ENCODE measurements around the gene CRTC3.
A peak's percentile ranks its signal among the peaks of the same experiment; 100 is the strongest.
"Not testable (repeated sequence)": the region's sequence is repeated elsewhere in the genome, so short reads cannot be mapped to it uniquely, and the experiment has no call there.

The CRTC3 gene

GRCh38 chr15:90524018-90524803 lies 5.5 kb upstream of the CRTC3 start:
- not testable (repeated sequence) for DNase-seq

GRCh38 chr15:90529011-90529370 lies 732 bp upstream of the CRTC3 start:
- DNase-seq: no peak

GRCh38 chr15:90530250-90531051 lies 728 bp downstream of the CRTC3 start:
- DNase-seq: peak; percentile 43 to 74 (median 51)

- DNase-seq: no peak
These were observed 1.4 kb downstream of the CRTC3 start for GRCh38 chr15:90531147-90531546.

DNA sequence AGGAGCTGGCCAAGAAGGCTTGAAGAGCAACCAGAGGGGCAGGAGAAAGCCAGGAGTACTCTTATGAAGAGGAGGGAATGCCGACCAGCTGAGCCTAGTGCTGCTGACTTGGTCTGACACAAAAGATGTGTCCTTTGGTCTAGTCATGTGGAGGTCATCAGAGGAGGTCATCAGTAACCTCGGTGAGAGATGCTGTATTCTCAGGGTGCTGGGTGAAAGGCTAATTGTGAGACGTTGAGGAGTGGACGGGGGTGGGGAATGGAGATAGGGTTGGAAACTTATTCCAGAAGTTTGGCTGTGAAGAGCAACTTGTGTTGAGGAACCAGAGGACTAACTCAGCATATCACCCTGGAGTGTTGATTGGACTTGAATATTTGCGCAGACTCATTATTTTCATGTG lies 5.5 kb downstream of the CRTC3 start:
- DNase-seq: no peak

DNA sequence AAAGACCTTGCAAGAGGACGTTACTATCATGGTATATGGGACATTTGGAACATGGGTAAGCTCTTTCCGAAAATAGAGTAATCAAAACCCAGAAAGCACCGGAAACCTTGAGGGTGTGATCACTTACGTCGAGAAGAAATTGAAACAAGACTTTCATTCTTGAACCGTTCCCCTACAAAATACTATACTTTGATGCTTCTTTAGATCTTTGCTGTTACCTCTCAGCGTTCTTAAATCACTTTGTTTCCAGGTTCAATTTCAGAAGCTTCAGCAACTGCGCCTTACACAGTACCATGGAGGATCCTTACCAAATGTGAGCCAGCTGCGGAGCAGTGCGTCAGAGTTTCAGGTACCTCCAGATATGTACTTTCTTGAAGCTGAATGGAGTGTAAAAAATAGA lies 10.1 kb downstream of the CRTC3 start:
- DNase-seq: no peak

- DNase-seq: no peak
These were observed 11.0 kb downstream of the CRTC3 start for GRCh38 chr15:90540768-90541167.

DNA sequence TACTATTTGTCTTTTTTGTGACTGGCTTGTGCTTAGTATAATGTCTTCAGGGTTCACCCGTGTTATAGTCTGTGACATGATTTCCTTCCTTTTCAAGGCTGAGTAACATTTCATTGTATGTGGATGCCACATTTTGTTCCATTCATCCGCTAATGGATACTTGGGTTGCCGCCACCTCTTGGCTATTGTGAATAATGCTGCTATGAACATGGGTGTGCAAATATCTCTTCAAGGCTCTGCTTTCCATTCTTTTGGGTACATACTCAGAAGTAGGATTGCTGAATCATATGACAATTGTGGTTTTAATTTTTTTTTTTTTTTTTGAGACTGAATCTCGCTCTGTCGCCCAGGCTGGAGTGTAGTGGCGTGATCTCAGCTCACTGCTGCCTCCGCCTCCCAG lies 15.4 kb downstream of the CRTC3 start:
- DNase-seq: peak in 2 of 3 donors; percentile 24 to 27

DNA sequence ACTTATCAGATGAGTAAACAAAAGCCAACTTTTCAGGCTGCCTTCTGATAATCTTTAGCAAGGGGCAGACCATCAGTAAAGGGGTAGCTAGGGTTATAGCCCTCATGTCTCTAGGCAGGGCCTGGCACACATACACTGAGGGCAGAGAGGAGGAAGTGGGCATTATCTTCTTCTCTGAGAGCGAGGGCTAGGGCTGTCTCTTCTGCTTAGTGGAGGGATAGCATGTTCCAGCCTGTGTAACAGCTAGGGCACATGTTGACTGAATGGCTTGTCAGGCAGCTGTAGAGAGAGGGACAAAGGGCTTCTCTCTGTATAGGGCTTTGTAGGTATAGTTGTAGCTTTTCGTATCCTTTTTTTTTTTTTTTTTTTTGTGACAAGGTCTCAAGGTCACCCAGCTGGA lies 17.8 kb downstream of the CRTC3 start:
- no peak for DNase-seq

DNA sequence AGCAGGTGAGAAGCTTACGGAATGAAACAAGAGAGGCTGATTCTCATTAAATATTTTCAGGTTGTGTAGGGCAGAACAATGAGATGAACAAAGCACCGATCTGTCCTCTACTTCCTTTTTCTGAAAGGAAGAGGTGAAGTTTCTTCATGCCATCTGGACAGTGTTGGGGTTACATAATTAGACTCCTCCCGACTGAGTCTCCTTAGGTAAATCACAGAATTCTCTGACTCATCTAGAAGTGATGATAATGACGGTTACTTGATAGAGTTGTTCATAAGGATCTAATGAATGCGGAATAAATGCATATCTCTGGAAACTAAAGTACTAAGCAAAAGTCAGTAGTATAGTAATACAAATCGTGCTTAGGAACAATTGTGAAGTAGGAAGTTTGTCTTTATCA lies 21.2 kb downstream of the CRTC3 start:
- DNase-seq: peak; percentile 42 to 70 (median 44)

GRCh38 chr15:90552162-90552928 lies 22.6 kb downstream of the CRTC3 start:
- DNase-seq: no peak

- no peak for DNase-seq
These were observed 23.1 kb downstream of the CRTC3 start for GRCh38 chr15:90552929-90553211.

DNA sequence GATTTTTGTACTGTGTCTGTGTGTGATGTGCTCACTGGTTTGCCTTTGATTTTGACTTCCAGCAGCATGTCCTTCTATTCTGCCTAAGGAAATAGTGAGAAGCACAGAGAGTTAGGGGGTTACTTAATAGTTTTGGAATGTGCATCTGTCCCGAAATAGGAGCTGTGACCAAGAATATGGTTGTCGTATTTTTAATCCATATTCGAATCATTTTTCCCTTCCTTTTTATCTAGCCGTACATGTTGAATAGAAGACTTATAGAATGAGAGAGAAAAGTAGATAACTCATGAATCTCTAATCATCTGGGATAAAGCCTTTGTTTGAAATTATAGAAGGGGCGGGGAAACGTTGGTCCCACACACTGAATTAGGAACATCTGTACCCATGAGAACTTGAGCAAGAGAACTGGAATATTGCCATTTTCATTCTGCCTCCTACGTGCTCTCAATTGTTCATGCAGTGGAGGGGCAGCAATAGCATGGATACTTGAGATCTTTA lies 23.6 kb downstream of the CRTC3 start:
- no peak for DNase-seq

- no peak for DNase-seq
These were observed 27.7 kb downstream of the CRTC3 start for GRCh38 chr15:90557186-90558084.

DNA sequence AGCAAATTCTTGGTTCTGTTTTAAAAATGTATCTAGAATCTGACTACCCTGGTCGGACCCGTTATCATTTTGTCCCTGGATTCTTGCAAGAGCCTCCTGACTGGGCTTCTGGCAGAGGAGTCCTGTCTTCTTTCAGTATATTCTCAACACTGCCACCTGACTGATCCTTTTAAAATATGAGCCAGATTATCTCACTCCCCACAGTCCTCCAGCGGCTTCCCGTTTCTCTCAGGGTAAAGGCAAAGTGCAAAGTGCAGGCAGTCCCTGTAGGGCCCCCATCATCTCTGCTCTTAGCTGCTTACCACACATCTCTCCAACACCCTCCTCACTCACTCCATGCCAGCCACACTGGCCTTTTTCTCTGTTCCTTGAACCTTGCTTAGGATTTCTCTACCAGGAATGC lies 28.4 kb downstream of the CRTC3 start:
- peak; percentile 53 to 62 (median 59) for DNase-seq

- no peak for DNase-seq
These were observed 29.4 kb downstream of the CRTC3 start for GRCh38 chr15:90559119-90559518.

DNA sequence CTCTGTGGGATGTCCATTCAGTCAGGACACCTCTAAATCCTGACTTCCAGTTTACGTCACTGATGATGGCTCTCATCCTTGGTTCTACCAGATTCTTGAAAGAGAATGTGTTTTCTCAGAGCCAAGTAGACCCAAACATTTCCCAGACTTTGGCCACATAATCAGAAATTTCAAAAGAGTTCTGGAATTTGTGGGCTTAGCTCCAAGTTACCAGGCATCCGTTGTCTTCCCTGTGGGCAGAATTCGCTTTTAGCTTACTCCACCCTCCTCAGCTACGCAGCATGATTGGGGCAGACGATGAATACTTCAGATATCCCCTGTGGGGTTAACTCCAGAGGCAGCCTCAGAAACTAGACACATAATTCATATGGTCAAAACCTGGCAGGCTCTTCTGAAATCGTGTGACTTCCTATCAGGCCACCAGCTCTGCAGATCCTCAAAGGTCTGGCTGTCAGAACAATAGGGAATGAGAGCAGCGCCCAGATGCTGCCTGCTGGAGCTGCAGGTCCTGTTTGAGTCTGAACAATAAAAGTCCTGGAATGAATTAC lies 30.6 kb downstream of the CRTC3 start:
- no peak for DNase-seq

GRCh38 chr15:90561344-90562244 lies 31.9 kb downstream of the CRTC3 start:
- DNase-seq: peak in 2 of 3 donors; percentile 33 to 45

- no peak for DNase-seq
These were observed 32.9 kb downstream of the CRTC3 start for GRCh38 chr15:90562669-90563068.

DNA sequence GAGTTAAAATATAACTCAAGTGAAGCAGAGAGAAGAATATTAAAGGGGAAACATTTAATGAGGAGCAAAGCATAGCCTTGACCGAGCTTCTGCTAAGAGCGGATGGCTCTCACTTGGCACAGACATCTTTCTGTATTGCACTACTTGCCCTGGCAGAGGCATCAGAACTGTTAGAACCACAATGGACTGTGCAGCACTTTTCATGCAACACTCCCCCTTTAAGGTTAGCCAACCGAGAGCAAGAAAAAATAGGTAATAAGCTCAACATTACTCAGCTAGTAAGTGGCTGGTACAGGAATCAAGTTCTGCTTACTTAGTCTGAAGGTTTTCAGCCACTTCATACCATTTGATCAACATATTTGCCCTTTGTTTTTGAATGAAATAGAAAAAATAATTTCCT lies 33.7 kb downstream of the CRTC3 start:
- no peak for DNase-seq

DNA sequence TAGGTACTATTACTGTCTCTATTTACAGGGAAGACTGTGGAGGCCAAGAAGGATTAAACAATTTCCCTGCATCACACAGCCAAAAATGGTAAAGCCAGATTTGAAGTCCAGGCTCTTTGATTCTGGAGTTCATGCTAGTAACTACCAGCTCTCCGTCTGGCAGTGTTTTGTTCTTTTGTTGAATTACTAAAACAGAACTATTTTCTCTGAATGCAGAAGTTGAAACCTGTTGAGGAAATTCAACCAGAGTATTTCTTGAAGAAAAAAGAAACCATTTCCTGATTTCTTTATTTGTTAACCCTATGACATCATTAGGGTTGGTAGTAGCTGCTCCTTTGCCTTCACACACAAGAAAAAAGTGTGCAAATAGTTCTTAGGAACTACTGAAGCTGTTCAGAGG lies 34.3 kb downstream of the CRTC3 start:
- peak; percentile 60 to 90 (median 88) for DNase-seq
